Colonic mucosa (tissue), 4 donors: ENCODE data around the gene ANAPC2. TPM values are rescaled to one million over a fixed set of nuclear protein-coding genes. Genes with fewer than 3 reads are reported as not detected.

ENCODE experiments used
- DNase-seq: peaks from one replicate; pipeline ENCODE4 v3.0.0-alpha.2; 2020
- H3K27ac ChIP-seq: fragments of 200-600 bp; one replicate; pipeline ENCODE4 v1.8.0; 2021
- H3K27me3 ChIP-seq: fragments of 200-600 bp; one replicate; pipeline ENCODE4 v1.8.0; 2021
- H3K36me3 ChIP-seq: fragments of 200-600 bp; one replicate; pipeline ENCODE4 v1.8.0; 2021
- H3K4me1 ChIP-seq: fragments of 200-600 bp; one replicate; pipeline ENCODE4 v1.8.0; 2021; ENCODE audit warnings: mild to moderate bottlenecking
- H3K4me3 ChIP-seq: fragments of 200-600 bp; one replicate; pipeline ENCODE4 v1.8.0; 2021
- H3K9ac ChIP-seq, 2 donors: one replicate each; pipeline ENCODE4 v1.7.0; 2013; ENCODE audit warnings: control low read depth in 2 of 2, low read depth in 2 of 2, low read length in 2 of 2
- H3K9me3 ChIP-seq: fragments of 200-600 bp; one replicate; pipeline ENCODE4 v1.8.0; 2021
- intact Hi-C: fragments of 100-400 bp; cut with DNase I; formaldehyde crosslinking; loops from one replicate; pipeline ENCODE4 v1.14.1; 2022
- microRNA-seq: library from miRNA; unstranded; fragments of <30 nt; microRNA quantifications from one replicate; pipeline ENCODE4, GENCODE V29; 2019
- total RNA-seq, 2 donors: library from RNA; stranded (reverse); fragmentation: NEBNext Ultra II Directional in 1 of 2; extraction: Animal tissue kit (Norgen Biotek cat#: 25700) in 1 of 2; gene quantifications; one replicate each; pipeline ENCODE4 v1.2.1, GENCODE V29; 2021
- TF ChIP-seq, protein P1 (sequence below): fragments of 200-600 bp; IDR thresholded peaks from one replicate; pipeline ENCODE4 v1.8.0; 2022; ENCODE audit warnings: antibody characterized with exemption, mild to moderate bottlenecking
- donor health status: healthy.
- donor health status: DM: no; HTN: no; CAD: no.
- donor health status: DM: no; HTN: no; CAD: no.

The ANAPC2 gene
- total RNA-seq, 2 donors from 2014 or later, result 33.8 to 67.8 TPM

DNA sequence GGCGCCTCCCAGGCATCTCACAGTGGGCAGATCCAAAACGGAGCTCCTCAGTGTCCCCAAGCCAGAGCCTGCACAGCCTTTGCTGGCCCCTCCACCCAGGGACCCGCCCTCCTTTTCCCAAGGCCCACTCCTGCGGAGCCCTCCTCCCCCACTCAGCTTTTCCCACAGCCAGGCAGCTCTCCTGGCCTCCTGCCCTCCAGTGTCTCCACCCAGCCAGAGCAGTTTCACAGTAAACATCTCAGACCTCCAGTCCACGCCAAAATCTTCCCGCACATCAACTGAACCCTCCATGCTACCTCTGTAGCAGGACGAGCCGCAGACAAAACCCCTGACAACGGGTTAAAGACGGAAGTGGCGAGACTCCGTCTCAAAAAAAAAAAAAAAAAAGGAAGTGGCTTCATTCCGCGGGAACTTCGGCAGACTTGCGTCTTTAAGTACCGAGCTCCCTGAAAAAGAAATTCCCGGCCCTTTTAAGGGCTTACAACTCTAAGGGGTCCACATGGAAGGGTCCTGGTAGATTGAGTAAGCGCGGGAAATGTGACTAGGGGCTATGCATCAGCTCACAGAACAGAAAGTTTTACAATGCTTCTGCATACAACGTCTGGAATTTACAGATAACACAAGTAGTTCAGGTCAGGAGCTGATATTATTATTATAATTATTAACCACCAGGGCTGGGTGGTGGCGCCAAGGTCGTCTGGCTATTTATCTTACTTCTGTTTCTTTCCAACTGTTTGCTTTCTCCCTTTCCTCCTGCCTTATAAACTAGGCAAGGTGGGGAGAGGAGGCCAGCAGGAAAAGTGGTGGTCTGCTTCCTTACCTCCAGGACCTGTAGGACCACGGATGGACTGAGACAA is 60.8 kb downstream of the ANAPC2 start:
- Histone ChIP-seq H3K27ac (peak overlapping the region; percentile 50), H3K36me3 (no peaks in the 10 kb centered on the region), H3K4me3 (peak overlapping the region; percentile 6), H3K9ac (peak overlapping the region; percentile 18 to 51), H3K27me3 (no peaks in the 10 kb centered on the region), H3K9me3 (no peaks in the 10 kb centered on the region), H3K4me1 (peaks cover 6% of the 10 kb centered on the region)
- intact Hi-C loops, result no loop called here
- TF ChIP-seq, protein P1, sequence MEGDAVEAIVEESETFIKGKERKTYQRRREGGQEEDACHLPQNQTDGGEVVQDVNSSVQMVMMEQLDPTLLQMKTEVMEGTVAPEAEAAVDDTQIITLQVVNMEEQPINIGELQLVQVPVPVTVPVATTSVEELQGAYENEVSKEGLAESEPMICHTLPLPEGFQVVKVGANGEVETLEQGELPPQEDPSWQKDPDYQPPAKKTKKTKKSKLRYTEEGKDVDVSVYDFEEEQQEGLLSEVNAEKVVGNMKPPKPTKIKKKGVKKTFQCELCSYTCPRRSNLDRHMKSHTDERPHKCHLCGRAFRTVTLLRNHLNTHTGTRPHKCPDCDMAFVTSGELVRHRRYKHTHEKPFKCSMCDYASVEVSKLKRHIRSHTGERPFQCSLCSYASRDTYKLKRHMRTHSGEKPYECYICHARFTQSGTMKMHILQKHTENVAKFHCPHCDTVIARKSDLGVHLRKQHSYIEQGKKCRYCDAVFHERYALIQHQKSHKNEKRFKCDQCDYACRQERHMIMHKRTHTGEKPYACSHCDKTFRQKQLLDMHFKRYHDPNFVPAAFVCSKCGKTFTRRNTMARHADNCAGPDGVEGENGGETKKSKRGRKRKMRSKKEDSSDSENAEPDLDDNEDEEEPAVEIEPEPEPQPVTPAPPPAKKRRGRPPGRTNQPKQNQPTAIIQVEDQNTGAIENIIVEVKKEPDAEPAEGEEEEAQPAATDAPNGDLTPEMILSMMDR, result no peak
- DNase-seq, result peak; percentile 36

DNA sequence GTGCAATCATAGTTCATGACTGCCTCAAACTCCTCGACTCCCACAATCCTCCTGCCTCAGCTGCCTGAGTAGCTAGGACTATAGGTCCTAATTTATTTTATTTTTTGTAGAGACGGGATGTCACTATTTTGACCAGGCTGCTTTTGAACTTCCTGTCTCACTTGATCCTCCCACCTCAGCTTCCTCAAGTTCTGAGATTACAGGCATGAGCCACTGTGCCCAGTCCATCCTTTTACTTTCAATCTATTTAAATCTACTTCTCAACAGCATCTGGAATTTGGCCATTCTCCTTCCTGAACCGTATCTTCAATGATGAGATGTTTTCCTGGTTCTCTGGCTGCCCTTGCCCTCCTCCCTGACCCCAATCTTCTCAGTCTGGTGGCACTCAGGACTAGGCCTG is 61.6 kb downstream of the ANAPC2 start:
- Histone ChIP-seq H3K27me3 (no peaks in the 10 kb centered on the region), H3K9me3 (no peaks in the 10 kb centered on the region), H3K4me3 (no peak overlapping the region), H3K4me1 (peaks cover 6% of the 10 kb centered on the region), H3K27ac (peak overlapping the region; percentile 50), H3K9ac (no peak overlapping the region), H3K36me3 (no peaks in the 10 kb centered on the region)
- TF ChIP-seq, protein P1, result no peak
- DNase-seq, result no peak
- intact Hi-C loops, result no loop called here

Small RNAs within 50 kb of the gene (microRNA-seq; reads per million reads assigned to microRNA genes)
- gene MIR3621, result not detected

Other genes starting within 250 kb of the ANAPC2 start
- gene FBXW5, start 243.8 kb downstream of the ANAPC2 start, total RNA-seq, result 100 to 1,000 TPM; 162 to 174 TPM
- gene C8G, start 243.3 kb downstream of the ANAPC2 start, total RNA-seq, result 10 to 100 TPM in 1 of 2 donors, 1 to 10 TPM in 1; 5.3 to 11.9 TPM
- gene LCN12, start 236.3 kb downstream of the ANAPC2 start, total RNA-seq, result 1 to 10 TPM; 6.5 to 8.6 TPM
- gene PTGDS, start 211.1 kb downstream of the ANAPC2 start, total RNA-seq, result 10 to 100 TPM; 15.9 to 26.1 TPM
- not detected for gene LCNL1, start 205.6 kb downstream of the ANAPC2 start, total RNA-seq
- gene PAXX, start 196.1 kb downstream of the ANAPC2 start, total RNA-seq, result 10 to 100 TPM; 29.9 to 81.0 TPM
- gene CLIC3, start 192.0 kb downstream of the ANAPC2 start, total RNA-seq, result 10 to 100 TPM in 1 of 2 donors, 1 to 10 TPM in 1; 3.6 to 15.4 TPM
- 10 to 100 TPM; 22.4 to 47.5 TPM for gene ABCA2, start 160.3 kb downstream of the ANAPC2 start, total RNA-seq
- gene FUT7, start 156.5 kb downstream of the ANAPC2 start, total RNA-seq, result not detected
- gene NPDC1, start 142.4 kb downstream of the ANAPC2 start, total RNA-seq, result 100 to 1,000 TPM; 149 to 177 TPM
- 10 to 100 TPM; 20.5 to 22.1 TPM for gene ENTPD2, start 134.5 kb downstream of the ANAPC2 start, total RNA-seq
- gene SAPCD2, start 118.0 kb downstream of the ANAPC2 start, total RNA-seq, result 10 to 100 TPM; 19.2 to 57.8 TPM
- gene UAP1L1, start 111.0 kb downstream of the ANAPC2 start, total RNA-seq, result 10 to 100 TPM in 1 of 2 donors, 1 to 10 TPM in 1; 9.0 to 13.0 TPM
- gene MAN1B1, start 101.6 kb downstream of the ANAPC2 start, total RNA-seq, result 10 to 100 TPM; 43.5 to 52.6 TPM
- 10 to 100 TPM; 46.2 to 52.5 TPM for gene DPP7, start 73.8 kb downstream of the ANAPC2 start, total RNA-seq
- under 1 TPM; 0.47 to 0.93 TPM for gene GRIN1, start 49.4 kb downstream of the ANAPC2 start, total RNA-seq
- 10 to 100 TPM; 64.6 to 95.8 TPM for gene LRRC26, start 18.5 kb downstream of the ANAPC2 start, total RNA-seq
- under 1 TPM in 1 of 2 donors, not detected in 1; 0.67 TPM for gene TMEM210, start 16.5 kb downstream of the ANAPC2 start, total RNA-seq
- 100 to 1,000 TPM in 1 of 2 donors, 10 to 100 TPM in 1; 60.0 to 100 TPM for gene SSNA1, start 116 bp upstream of the ANAPC2 start, total RNA-seq
- 100 to 1,000 TPM in 1 of 2 donors, 10 to 100 TPM in 1; 83.1 to 124 TPM for gene TPRN, start 12.2 kb upstream of the ANAPC2 start, total RNA-seq
- 10 to 100 TPM; 35.7 to 43.5 TPM for gene TMEM203, start 17.1 kb upstream of the ANAPC2 start, total RNA-seq
- 10 to 100 TPM; 11.7 to 36.9 TPM for gene NDOR1, start 17.1 kb upstream of the ANAPC2 start, total RNA-seq
- gene RNF208, start 33.7 kb upstream of the ANAPC2 start, total RNA-seq, result 1 to 10 TPM; 6.5 to 9.3 TPM
- gene CYSRT1, start 36.6 kb upstream of the ANAPC2 start, total RNA-seq, result under 1 TPM in 1 of 2 donors, not detected in 1; 0.64 TPM
- gene RNF224, start 38.9 kb upstream of the ANAPC2 start, total RNA-seq, result not detected
- gene SLC34A3, start 42.3 kb upstream of the ANAPC2 start, total RNA-seq, result not detected
- gene TUBB4B, start 52.7 kb upstream of the ANAPC2 start, total RNA-seq, result 100 to 1,000 TPM; 303 to 779 TPM
- gene STPG3, start 62.7 kb upstream of the ANAPC2 start, total RNA-seq, result not detected
- gene NELFB, start 66.8 kb upstream of the ANAPC2 start, total RNA-seq, result 10 to 100 TPM; 62.1 to 87.1 TPM
- gene TOR4A, start 89.2 kb upstream of the ANAPC2 start, total RNA-seq, result 10 to 100 TPM; 57.1 to 63.9 TPM
- gene NRARP, start 113.7 kb upstream of the ANAPC2 start, total RNA-seq, result 100 to 1,000 TPM; 120 to 178 TPM
- gene EXD3, start 234.6 kb upstream of the ANAPC2 start, total RNA-seq, result 10 to 100 TPM; 34.9 to 36.4 TPM
- 10 to 100 TPM; 27.5 to 29.3 TPM for gene NOXA1, start 234.8 kb upstream of the ANAPC2 start, total RNA-seq